ENCODE data around the gene GLG1.
A peak's percentile ranks its signal among the peaks of the same experiment; 100 is the strongest.
"Not testable (repeated sequence)": the region's sequence is repeated elsewhere in the genome, so short reads cannot be mapped to it uniquely, and the experiment has no call there.

GLG1 gene

GRCh38 chr16:74443624-74444346 is 163.1 kb downstream of the GLG1 start:
- DNase-seq (ENCODE audit: low read depth in 3 of 3), result not testable (repeated sequence)

DNA sequence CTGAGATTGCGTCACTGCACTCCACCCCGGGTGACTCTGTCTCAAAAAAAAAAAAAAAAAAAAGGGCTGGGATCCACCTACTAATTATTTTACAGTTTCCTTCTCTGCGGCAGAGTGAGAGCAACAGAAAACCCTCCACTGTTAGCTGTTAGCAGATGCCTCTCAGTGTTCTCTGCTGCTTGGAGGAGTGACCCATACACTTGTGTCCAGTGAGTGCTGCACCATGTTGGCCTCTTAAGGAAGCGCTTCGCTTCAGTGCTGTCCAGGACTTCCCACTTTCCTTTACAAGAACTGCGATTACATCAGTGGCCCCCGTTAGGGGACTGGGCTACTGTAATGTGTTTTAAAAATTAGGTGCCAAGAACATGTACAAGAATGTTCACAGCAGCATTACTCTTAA is 167.2 kb downstream of the GLG1 start:
- DNase-seq (ENCODE audit: low read depth in 3 of 3), result no peak

GRCh38 chr16:74438492-74438979 is 168.4 kb downstream of the GLG1 start:
- DNase-seq (ENCODE audit: low read depth in 3 of 3), result no peak

DNA sequence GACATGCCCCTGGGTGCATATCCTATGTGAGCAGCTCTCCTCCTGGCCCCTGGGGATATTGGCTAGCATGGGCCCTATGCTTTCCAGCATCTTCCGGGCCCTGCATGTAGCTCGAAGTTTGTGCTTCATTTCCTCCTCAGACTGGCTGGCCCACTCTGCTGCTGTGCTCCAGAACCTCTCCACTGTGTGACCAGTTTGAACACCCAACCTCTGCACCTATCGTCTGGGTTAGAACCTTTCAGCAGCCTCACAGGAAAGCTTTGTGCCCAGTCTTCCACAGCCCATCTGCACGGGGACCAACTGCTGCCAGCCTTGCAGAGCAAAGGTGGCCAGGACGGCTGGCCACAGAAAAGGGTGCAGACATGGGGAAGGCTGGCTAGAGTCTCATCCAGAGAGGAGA is 175.4 kb downstream of the GLG1 start:
- DNase-seq (ENCODE audit: low read depth in 3 of 3), result no peak

DNA sequence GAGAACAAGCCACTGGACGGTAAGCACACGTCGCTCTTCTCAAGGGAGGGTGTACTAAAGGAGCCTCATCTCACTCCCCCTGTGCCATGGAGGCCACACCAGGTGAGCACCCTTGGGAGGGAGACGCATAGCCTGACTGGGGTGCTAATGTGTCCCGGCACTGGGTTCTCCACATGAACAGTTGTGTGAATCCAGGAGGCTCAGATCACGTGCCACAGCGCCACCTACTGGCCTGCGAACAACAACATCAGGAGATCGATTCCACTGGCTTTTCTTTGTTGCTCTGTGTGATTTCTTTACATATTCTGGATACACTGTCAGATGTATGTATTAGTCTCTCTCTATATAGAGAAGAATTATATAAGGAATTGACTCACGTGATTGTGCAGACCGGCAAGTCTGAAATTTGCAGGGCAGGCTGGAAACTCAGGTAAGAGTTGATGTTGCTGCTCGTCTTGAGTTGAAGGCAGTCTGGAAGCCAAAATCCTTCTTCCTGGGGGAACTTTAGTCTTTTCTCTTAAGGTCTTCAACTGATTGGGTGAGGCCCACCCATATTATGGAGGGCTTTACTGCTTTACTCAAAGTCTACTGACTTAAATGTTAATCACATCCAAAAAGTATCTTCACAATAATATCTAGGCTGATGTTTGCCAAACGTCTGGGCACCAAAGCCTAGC is 176.7 kb downstream of the GLG1 start:
- peak; percentile 9 to 48 (median 22) for DNase-seq (ENCODE audit: low read depth in 3 of 3)

- not testable (repeated sequence) for DNase-seq (ENCODE audit: low read depth in 3 of 3)
These were observed 178.4 kb downstream of the GLG1 start for GRCh38 chr16:74428493-74428892.

DNA sequence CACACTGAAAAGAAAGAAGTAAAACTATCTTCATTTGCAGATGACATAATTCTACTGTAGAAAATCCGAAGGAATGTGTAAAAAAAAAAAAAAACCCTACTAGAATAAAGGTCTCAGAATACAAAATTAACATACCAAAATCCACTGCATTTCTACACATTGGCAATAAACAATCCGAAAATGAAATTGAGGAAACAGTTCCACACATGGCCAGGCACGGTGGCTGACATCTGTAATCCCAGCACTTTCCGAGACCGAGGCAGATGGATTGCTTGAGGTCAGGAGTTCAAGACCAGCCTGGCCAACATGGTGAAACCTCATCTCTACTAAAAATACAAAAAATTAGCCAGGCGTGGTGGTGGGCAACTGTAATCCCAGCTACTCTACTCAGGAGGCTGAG is 181.2 kb downstream of the GLG1 start:
- DNase-seq (ENCODE audit: low read depth in 3 of 3), result not testable (repeated sequence)

DNA sequence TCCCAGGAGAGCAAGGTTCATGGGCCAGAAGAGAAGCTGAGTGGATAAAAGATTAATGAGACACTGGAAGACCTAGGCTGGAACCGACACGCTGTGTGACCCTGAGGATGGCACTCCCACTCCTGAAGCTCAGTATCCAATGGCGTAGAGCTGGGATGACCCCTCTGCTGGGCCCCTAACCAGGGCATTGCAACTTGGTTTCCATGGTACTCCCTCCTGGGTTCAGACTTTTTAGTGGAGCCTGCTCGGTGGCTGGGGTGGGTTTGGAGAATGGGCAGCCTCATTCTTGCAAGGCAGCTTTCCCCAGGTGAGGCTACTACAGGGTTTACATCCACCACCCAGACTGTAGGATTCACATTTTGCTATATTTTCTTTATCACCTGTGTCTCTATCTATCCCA is 183.2 kb downstream of the GLG1 start:
- not testable (repeated sequence) for DNase-seq (ENCODE audit: low read depth in 3 of 3)

DNA sequence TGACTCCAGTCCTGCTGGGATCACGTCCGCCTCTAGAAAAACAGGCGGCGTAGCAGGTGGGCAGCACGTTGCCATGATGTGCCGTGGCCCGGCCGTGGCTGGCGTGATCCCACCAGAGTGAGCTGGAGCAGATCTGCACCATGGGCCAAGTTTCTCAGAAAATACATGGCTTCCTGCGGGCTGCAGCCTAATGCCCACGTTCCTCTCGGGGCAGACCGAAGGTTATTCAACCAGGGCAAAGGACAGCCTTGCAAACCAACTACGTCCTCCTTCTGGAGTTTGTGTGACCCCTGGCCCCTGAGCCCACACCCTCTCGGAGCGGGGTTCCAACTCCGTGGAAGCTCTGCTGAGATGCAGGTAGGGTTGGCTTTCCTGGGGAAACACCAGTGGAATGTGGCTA is 184.8 kb downstream of the GLG1 start:
- not testable (repeated sequence) for DNase-seq (ENCODE audit: low read depth in 3 of 3)

DNA sequence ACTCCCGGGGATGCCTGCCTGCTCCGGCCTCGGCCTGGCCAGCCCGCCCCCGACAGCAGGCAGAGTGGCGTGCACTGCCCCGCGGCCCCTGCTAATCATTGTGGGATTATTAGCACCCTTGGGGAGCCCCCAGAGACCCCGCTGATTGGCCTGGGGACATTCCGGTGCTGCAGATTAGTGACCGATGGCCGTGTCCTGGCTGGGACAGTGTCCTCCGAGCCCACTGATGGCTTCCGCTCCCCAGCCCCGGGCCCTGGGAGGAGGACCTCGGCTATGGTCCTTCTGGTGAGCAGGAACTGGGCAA is 185.5 kb downstream of the GLG1 start:
- DNase-seq (ENCODE audit: low read depth in 3 of 3), result not testable (repeated sequence)

DNA sequence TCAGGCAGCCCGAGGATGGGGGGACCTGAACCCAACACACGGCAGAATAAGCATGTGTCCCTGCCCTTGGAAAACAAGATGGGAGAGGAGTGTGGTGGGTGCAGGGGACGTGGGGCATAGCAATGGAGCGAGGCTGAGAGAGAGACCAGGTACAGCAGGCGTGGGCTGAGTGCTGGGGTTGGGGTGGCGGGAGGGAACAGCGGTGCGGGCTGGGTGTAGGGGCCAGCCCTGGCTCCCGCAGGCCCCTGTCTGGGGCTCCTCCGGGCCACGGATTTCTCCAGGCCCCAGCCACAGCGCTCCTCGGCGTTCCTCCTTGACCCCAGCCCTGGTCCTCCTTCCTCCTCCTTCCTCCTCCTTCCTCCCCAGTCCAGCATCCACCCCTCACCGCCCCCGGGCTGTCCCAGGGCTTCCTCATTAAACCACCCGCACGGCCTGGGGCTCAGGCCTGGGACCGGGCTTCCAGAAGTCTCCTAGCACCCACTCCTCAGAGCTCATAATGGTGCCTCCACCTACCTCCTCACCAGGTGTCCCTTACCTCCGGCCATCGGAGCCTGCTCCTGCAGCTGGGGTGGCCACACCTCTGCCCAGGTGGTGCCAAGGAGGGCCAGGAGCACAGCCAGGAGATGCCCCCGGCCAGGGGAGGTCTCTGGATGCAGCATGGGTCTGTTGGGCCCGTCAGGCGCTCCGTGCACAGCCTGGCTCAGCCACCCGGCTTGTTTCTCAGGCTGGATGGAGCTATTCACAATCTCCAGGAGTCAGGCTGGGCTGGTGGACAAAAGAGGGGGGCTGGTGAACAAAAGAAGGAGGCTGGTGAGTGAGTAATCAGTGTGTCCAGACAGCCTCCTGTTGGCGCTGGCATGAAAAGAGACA is 186.1 kb downstream of the GLG1 start, which contains the start of gene CLEC18B:
TSS of gene CLEC18B (minus strand) at position 867 of the 870 bp plus-strand sequence. CDS start at position 659, 208 bp downstream.
- not testable (repeated sequence) for DNase-seq (ENCODE audit: low read depth in 3 of 3)

- not testable (repeated sequence) for DNase-seq (ENCODE audit: low read depth in 3 of 3)
These were observed 187.1 kb downstream of the GLG1 start for GRCh38 chr16:74419811-74420210.

DNA sequence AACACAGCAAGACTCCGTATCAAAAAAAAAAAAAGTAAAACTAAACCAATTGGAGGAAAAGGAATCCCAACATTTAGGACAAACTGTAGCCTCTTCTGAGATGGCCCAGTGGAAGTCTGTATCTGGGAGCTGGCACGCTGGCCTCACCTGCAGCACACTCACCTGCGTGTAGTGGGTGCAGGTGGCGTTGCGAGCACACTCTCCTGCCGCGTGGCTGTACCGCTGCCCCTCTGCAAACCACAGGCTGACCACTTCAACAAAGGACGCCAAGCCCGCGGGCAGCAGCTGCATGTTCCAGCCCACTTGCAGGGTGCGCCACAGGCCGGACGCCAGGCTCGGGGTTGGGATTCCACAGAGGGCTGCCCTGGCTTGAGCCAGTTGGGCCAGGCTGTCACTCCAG is 189.0 kb downstream of the GLG1 start:
- DNase-seq (ENCODE audit: low read depth in 3 of 3), result not testable (repeated sequence)

- not testable (repeated sequence) for DNase-seq (ENCODE audit: low read depth in 3 of 3)
These were observed 193.0 kb downstream of the GLG1 start for GRCh38 chr16:74413920-74414319.

DNA sequence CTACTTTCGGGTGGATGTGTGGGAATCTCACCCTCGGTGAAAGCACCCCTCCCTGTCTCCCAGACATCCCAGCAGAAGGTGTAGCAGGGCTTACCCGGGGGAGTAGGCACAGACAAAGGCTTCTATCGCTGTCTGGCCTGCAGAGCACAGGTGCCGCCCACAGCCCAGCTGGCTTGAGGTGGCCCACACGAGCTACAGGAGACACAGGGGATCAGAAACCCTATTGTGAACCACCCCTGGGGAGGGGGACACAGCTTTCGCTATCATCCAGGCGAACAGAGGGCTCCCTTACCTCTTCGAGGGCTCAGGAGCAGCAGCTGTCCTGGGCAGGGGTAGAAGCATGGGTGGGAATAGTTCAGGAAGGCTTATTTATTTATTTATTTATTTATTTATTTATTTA is 193.4 kb downstream of the GLG1 start:
- not testable (repeated sequence) for DNase-seq (ENCODE audit: low read depth in 3 of 3)

DNA sequence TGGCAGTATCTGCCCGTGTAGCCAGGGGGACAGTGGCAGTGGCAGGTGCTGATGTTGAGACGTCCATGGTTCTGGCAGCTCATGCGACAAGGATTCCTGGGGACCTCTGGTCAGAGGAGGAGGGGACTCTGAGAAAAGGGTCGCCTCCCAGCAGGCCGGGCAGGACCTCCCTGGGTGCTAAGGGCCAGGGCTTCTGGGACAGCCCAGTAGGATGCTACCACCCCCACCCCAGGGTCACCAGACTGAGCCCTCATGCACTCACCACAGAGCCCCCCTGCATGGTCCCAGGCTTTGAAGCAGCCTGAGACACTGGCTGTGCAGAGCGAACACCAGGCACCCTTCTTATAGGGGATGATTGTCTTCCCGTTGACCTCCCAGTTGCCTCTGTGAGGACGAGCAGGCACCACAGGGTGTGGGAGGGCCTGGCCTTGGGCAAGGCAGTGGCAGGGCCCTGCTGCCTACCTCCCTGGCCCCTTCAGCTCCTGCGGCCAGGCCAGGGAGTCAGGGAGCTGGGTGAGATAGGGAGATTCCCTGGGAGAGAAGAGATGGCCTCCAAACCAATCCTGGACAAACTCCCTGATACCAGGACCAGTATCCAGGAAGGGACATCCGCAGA is 194.0 kb downstream of the GLG1 start:
- not testable (repeated sequence) for DNase-seq (ENCODE audit: low read depth in 3 of 3)

GRCh38 chr16:74412138-74412774 is 194.7 kb downstream of the GLG1 start:
- DNase-seq (ENCODE audit: low read depth in 3 of 3), result not testable (repeated sequence)

DNA sequence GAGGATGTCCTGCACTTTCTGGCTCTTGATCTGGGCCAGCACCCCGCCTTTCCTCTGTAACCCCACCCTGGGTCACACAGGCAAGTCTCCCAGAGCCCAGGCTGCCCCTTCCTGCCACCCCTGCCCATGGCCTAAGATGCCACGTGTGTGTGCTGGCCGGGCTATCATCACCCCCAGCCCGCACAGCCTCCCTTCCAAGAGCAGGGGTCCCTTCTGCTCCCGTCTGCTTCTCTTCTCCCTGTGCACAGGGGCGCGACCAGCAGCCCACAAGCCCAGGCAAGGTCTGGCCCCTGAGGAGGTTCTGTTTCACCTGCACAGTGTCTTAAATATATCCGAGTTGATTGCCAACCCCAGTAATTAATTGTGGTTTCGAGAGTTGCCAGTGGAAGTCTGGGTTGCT is 195.9 kb downstream of the GLG1 start:
- not testable (repeated sequence) for DNase-seq (ENCODE audit: low read depth in 3 of 3)

- DNase-seq (ENCODE audit: low read depth in 3 of 3), result not testable (repeated sequence)
These were observed 196.6 kb downstream of the GLG1 start for GRCh38 chr16:74410057-74410957.

Measured in stimulated activated CD4-positive, alpha-beta T cell treated with anti-CD3 and anti-CD28 coated beads, TNF-alpha, amount 100 ng/mL, for 24 hours (primary cell).